ENCODE data around the gene FAM163B. TPM values are rescaled to one million over a fixed set of nuclear protein-coding genes. Genes with fewer than 3 reads are reported as not detected.
A peak's percentile ranks its signal among the peaks of the same experiment; 100 is the strongest.

FAM163B gene
- total RNA-seq, 1 experiment from 2014 or later = 2.0 TPM

DNA sequence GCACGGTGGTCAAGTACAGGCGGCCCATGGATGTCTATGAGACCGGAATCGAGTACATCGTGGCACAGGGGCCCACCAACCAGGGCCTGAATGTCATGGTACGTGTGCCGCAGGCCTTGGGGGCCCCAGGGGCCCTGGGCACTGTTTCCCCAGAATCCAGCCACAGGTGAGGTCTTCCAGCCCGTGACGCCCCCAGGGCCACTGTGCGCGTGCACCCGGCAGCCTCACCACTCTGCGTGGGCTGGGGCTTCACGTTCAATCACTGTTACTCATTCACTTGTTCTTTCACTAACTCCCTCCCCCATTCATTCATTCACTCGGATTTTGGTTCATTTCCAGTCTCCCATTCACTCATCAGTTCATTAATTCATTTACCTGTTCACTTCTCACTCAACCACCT, 62.1 kb downstream of the FAM163B start (continued):
- TF ChIP-seq TEAD1 (CRISPR knock-in tag; IDR thresholded peaks at IDR 0.05) (no peak), E2F4 (CRISPR knock-in tag; IDR thresholded peaks at IDR 0.05; ENCODE audit: borderline replicate concordance, low read depth) (no peak), KAT7 (CRISPR knock-in tag; IDR thresholded peaks at IDR 0.05; ENCODE audit: borderline replicate concordance) (no peak), PRRX2 (CRISPR knock-in tag; IDR thresholded peaks at IDR 0.05) (no peak), CREB1 (CRISPR knock-in tag; IDR thresholded peaks at IDR 0.05) (no peak)

- Mint-ChIP-seq H3K36me3 (no peaks in the 10 kb centered on the region), H3K27ac (no peak overlapping the region), H3K4me3 (no peak overlapping the region), H3K9me3 (no peaks in the 10 kb centered on the region), H3K27me3 (ENCODE audit: low read depth) (no peaks in the 10 kb centered on the region), H3K4me1 (peaks cover 4% of the 10 kb centered on the region)
- CTCF ChIA-PET = interaction anchor here (0.8 to 1.5 kb wide), 2 partner anchors 43 to 197 kb away, joined by 3 read pairs; no protein-coding TSS in a partner anchor
- POLR2A ChIA-PET = no interaction called here
- ATAC-seq = no peak
- no peak for DNase-seq (ENCODE audit: low spot score)
- peak; percentile 65; the same call in 1 of the 2 replicates for TF ChIP-seq ZNF121 (CRISPR knock-in tag; IDR thresholded peaks at IDR 0.05)
- TF ChIP-seq, protein P1, sequence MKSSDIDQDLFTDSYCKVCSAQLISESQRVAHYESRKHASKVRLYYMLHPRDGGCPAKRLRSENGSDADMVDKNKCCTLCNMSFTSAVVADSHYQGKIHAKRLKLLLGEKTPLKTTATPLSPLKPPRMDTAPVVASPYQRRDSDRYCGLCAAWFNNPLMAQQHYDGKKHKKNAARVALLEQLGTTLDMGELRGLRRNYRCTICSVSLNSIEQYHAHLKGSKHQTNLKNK (CRISPR knock-in tag; IDR thresholded peaks at IDR 0.05) = no peak
Measured at GRCh38 chr9:133546287-133546680, 62.9 kb downstream of the FAM163B start.

DNA sequence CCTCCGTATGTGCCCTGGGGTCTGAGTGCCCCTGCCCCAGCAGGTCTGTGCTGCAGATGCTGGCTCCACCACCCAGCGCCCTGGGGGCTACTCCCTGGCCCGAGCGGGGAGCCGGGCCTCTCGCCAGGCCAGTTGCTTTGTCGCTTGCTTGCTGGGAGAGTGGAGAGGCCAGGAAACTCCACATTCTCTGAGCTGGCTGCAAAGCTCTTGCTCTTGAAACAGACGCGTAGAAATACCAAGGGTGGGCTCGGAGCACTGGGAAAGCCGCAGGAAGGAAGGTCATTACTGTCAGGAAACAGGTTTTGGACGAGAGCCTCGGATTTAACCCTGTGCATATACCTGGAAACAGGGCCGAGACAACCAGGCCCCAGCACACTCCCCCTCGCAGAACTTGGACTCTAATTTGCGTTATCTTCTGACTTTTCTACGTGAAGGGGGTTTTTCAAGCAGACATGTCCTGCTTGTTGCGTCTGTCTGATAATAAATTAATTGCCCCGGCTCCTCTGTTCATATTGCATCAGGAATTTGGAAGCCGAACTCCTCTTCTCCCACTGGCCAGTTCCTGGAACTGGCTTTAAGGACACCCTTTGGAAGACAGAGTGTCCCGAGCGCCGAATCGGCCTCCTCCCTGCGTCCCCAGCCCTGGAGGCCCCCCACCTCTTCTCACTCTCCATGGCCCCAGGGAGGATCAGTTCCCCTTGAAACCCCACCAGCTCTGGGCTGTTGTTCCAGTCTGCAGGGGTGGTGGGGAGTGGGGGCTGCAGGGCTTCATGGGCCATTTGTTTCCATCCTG, 63.5 kb downstream of the FAM163B start:
- CTCF ChIA-PET = interaction anchor here (0.8 to 1.4 kb wide), 2 partner anchors 13 to 43 kb away, joined by 3 read pairs; no protein-coding TSS in a partner anchor
- Mint-ChIP-seq H3K4me3 (no peak overlapping the region), H3K36me3 (no peaks in the 10 kb centered on the region), H3K27me3 (ENCODE audit: low read depth) (no peaks in the 10 kb centered on the region), H3K4me1 (peaks cover 4% of the 10 kb centered on the region), H3K9me3 (no peaks in the 10 kb centered on the region), H3K27ac (no peak overlapping the region)
- no peak for TF ChIP-seq NR2C2 (CRISPR knock-in tag; IDR thresholded peaks at IDR 0.05)
- TF ChIP-seq, protein P2, sequence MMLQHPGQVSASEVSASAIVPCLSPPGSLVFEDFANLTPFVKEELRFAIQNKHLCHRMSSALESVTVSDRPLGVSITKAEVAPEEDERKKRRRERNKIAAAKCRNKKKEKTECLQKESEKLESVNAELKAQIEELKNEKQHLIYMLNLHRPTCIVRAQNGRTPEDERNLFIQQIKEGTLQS (CRISPR knock-in tag; conservative IDR thresholded peaks at IDR 0.05) = no peak
- no peak for TF ChIP-seq ATF2 (CRISPR knock-in tag; IDR thresholded peaks at IDR 0.05; ENCODE audit: borderline replicate concordance, low read depth)
- TF ChIP-seq FOXJ3 (CRISPR knock-in tag; IDR thresholded peaks at IDR 0.05; ENCODE audit: borderline replicate concordance) = no peak
- no peak for TF ChIP-seq ZNF396 (CRISPR knock-in tag; IDR thresholded peaks at IDR 0.05; ENCODE audit: borderline replicate concordance)
- no peak for TF ChIP-seq PRRX2 (CRISPR knock-in tag; IDR thresholded peaks at IDR 0.05)
- no peak for TF ChIP-seq ZNF416 (CRISPR knock-in tag; IDR thresholded peaks at IDR 0.05)
- TF ChIP-seq ETV6 (CRISPR knock-in tag; IDR thresholded peaks at IDR 0.05) = no peak
- no peak for TF ChIP-seq ZSCAN18 (CRISPR knock-in tag; IDR thresholded peaks at IDR 0.05)
- ATAC-seq = no peak
- POLR2A ChIA-PET = no interaction called here
- no peak for DNase-seq (ENCODE audit: low spot score)

Measured in WTC11 (cell line).